Loucy (cell line): ENCODE data around the gene SEMG2.

ENCODE experiments used
- H2AFZ ChIP-seq: fragments of 200-600 bp; sonication (generic); 2 replicates; pipeline ENCODE4 v1.6.0; 2016; ENCODE audit warnings: antibody characterized with exemption, mild to moderate bottlenecking, low read length, moderate library complexity
- H3F3A ChIP-seq: fragments of 200-600 bp; 2 replicates; pipeline ENCODE4 v1.6.0; 2016; ENCODE audit warnings: antibody characterized with exemption, low read depth, mild to moderate bottlenecking
- H3K27me3 ChIP-seq: fragments of 200-600 bp; sonication (generic); 2 replicates; pipeline ENCODE4 v1.6.1; 2014; ENCODE audit warnings: low read length, mild to moderate bottlenecking; ENCODE audit not compliant: insufficient read depth, poor library complexity, severe bottlenecking
- H3K36me3 ChIP-seq: fragments of 200-600 bp; sonication (generic); 2 replicates; pipeline ENCODE4 v1.6.1; 2016; ENCODE audit warnings: low read length; ENCODE audit not compliant: insufficient read depth
- H3K4me1 ChIP-seq: fragments of 200-600 bp; sonication (generic); 2 replicates; pipeline ENCODE4 v1.5.1; 2014; ENCODE audit warnings: low read length, mild to moderate bottlenecking; ENCODE audit not compliant: insufficient read depth, poor library complexity, severe bottlenecking
- H3K4me2 ChIP-seq: fragments of 200-600 bp; sonication (generic); 2 replicates; pipeline ENCODE4 v1.6.0; 2014; ENCODE audit warnings: antibody characterized with exemption, low read length, low read depth, mild to moderate bottlenecking; ENCODE audit not compliant: poor library complexity, severe bottlenecking
- H3K4me3 ChIP-seq: fragments of 200-600 bp; sonication (generic); 2 replicates; pipeline ENCODE4 v1.5.1; 2014; ENCODE audit warnings: low read length, mild to moderate bottlenecking, mixed read lengths; ENCODE audit not compliant: poor library complexity, severe bottlenecking
- H3K79me2 ChIP-seq: fragments of 200-600 bp; sonication (generic); 2 replicates; pipeline ENCODE4 v1.6.1; 2014; ENCODE audit warnings: low read length; ENCODE audit not compliant: insufficient read depth
- H3K9ac ChIP-seq: fragments of 200-600 bp; sonication (generic); 2 replicates; pipeline ENCODE4 v1.6.0; 2014; ENCODE audit warnings: mild to moderate bottlenecking, low read depth, low read length, moderate library complexity; ENCODE audit not compliant: poor library complexity, severe bottlenecking
- H3K9me2 ChIP-seq: fragments of 200-600 bp; sonication (generic); replicated peaks from 2 replicates; pipeline ENCODE4 v1.6.1; 2016; ENCODE audit warnings: low read depth, low read length, mixed read lengths
- H3K9me3 ChIP-seq: fragments of 200-600 bp; sonication (generic); 2 replicates; pipeline ENCODE4 v1.6.1; 2014; ENCODE audit warnings: mild to moderate bottlenecking, antibody characterized with exemption, low read length, low read depth; ENCODE audit not compliant: insufficient read depth
- H4K20me1 ChIP-seq: fragments of 200-600 bp; sonication (generic); 2 replicates; pipeline ENCODE4 v1.6.0; 2014; ENCODE audit warnings: antibody characterized with exemption, low read length, mild to moderate bottlenecking; ENCODE audit not compliant: insufficient read depth, poor library complexity, severe bottlenecking
- CTCF ChIP-seq: fragments of 200-600 bp; sonication (generic); conservative IDR thresholded peaks from 2 replicates; pipeline ENCODE4 v1.5.1; 2014; ENCODE audit warnings: mild to moderate bottlenecking, antibody characterized with exemption, low read length
- EZH2phosphoT487 ChIP-seq: fragments of 200-600 bp; IDR thresholded peaks from 2 replicates; pipeline ENCODE4 v1.6.1; 2018; ENCODE audit warnings: antibody characterized with exemption, mild to moderate bottlenecking, moderate library complexity, borderline replicate concordance

Gene SEMG2

GRCh38 chr20:45235995-45236394, 14.8 kb downstream of the SEMG2 start:
- TF ChIP-seq EZH2phosphoT487, result no peak
- peak; percentile 57 for TF ChIP-seq CTCF
- peaks cover 4% of the 10 kb centered on the region for H3K27me3 ChIP-seq

DNA sequence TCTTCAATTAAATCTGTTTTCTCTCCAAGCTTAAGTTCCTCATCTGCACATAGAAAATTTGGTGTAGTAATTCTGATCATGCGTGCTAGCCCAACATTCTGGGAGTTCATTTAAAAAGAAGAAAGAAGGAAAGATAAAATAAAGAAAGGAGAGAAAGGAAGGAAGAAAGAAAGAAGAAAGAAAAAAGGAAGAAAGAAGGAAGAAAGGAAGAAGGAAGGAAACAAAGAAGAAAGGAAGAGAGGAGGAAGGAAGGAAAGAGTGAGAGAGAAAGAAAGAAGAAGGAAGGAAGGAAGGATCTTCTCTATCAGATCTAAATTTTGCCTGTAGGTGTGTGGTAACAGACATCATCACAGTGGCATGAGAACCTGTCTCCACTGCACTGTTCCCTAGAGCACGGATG, 17.0 kb downstream of the SEMG2 start:
- no peak overlapping the region for H3K9ac ChIP-seq
- H3K9me2 ChIP-seq, result no peaks in the 10 kb centered on the region
- TF ChIP-seq EZH2phosphoT487 (no peak), CTCF (no peak)
- no peaks in the 10 kb centered on the region for H4K20me1 ChIP-seq
- no peak overlapping the region for H2AFZ ChIP-seq
- no peaks in the 10 kb centered on the region for H3F3A ChIP-seq
- H3K4me2 ChIP-seq, result no peak overlapping the region
- H3K4me3 ChIP-seq, result no peak overlapping the region
- no peaks in the 10 kb centered on the region for H3K79me2 ChIP-seq
- H3K9me3 ChIP-seq, result no peaks in the 10 kb centered on the region
- H3K27me3 ChIP-seq, result peaks cover 5% of the 10 kb centered on the region
- H3K4me1 ChIP-seq, result no peaks in the 10 kb centered on the region
- H3K36me3 ChIP-seq, result no peaks in the 10 kb centered on the region

More at GRCh38 chr20:45235995-45236394, 14.8 kb downstream of the SEMG2 start:
- no peak overlapping the region for H2AFZ ChIP-seq
- no peaks in the 10 kb centered on the region for H3K4me1 ChIP-seq
- H4K20me1 ChIP-seq, result no peaks in the 10 kb centered on the region
- no peaks in the 10 kb centered on the region for H3F3A ChIP-seq
- H3K9me2 ChIP-seq, result no peaks in the 10 kb centered on the region
- H3K79me2 ChIP-seq, result no peaks in the 10 kb centered on the region
- H3K36me3 ChIP-seq, result no peaks in the 10 kb centered on the region
- no peak overlapping the region for H3K9ac ChIP-seq
- no peak overlapping the region for H3K4me2 ChIP-seq
- no peak overlapping the region for H3K4me3 ChIP-seq
- no peaks in the 10 kb centered on the region for H3K9me3 ChIP-seq

DNA sequence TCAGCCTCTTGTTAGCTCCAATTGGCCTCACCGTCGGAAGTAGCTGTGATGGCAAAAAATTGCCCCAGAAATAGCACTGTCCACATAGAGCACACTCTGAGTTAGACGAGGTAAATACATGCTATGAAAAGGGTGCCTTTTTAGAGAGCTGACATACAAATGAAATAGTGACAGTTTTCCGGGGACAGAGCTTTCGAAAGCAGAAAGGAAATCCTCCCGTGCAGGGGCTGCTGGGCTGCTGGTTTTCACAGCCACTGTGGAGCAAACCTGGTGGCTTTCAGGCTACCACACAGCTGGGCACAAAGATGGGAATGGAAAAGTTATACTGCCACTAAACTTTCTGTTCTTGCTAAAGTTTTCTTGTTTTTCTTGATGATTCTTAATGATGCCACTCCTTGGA, 24.9 kb downstream of the SEMG2 start:
- TF ChIP-seq CTCF (no peak), EZH2phosphoT487 (no peak)
- no peak overlapping the region for H3K4me2 ChIP-seq
- no peaks in the 10 kb centered on the region for H3K9me3 ChIP-seq
- H2AFZ ChIP-seq, result no peak overlapping the region
- no peak overlapping the region for H3K4me3 ChIP-seq
- no peaks in the 10 kb centered on the region for H3K4me1 ChIP-seq
- H3K79me2 ChIP-seq, result no peaks in the 10 kb centered on the region
- no peaks in the 10 kb centered on the region for H4K20me1 ChIP-seq
- H3K36me3 ChIP-seq, result no peaks in the 10 kb centered on the region
- peaks cover 7% of the 10 kb centered on the region for H3K27me3 ChIP-seq
- no peaks in the 10 kb centered on the region for H3K9me2 ChIP-seq
- no peak overlapping the region for H3K9ac ChIP-seq
- H3F3A ChIP-seq, result no peaks in the 10 kb centered on the region
